ENCODE results near the gene COX5A.

Gene COX5A

GRCh38 chr15:74873756-74874424 is 64.0 kb downstream of the COX5A start:
- in situ Hi-C loops (cut with HindIII; ENCODE audit: low sequenced_read_pairs), result no loop called here
- H3K4me3 ChIP-seq (ENCODE audit: low read depth, low read length), result peak overlapping the region; percentile 85
- no peak for DNase-seq (ENCODE audit: low read depth, low spot score)
- TF ChIP-seq, protein P1, sequence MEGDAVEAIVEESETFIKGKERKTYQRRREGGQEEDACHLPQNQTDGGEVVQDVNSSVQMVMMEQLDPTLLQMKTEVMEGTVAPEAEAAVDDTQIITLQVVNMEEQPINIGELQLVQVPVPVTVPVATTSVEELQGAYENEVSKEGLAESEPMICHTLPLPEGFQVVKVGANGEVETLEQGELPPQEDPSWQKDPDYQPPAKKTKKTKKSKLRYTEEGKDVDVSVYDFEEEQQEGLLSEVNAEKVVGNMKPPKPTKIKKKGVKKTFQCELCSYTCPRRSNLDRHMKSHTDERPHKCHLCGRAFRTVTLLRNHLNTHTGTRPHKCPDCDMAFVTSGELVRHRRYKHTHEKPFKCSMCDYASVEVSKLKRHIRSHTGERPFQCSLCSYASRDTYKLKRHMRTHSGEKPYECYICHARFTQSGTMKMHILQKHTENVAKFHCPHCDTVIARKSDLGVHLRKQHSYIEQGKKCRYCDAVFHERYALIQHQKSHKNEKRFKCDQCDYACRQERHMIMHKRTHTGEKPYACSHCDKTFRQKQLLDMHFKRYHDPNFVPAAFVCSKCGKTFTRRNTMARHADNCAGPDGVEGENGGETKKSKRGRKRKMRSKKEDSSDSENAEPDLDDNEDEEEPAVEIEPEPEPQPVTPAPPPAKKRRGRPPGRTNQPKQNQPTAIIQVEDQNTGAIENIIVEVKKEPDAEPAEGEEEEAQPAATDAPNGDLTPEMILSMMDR (IDR thresholded peaks at IDR 0.05; ENCODE audit: low read depth, low read length), result no peak

DNA sequence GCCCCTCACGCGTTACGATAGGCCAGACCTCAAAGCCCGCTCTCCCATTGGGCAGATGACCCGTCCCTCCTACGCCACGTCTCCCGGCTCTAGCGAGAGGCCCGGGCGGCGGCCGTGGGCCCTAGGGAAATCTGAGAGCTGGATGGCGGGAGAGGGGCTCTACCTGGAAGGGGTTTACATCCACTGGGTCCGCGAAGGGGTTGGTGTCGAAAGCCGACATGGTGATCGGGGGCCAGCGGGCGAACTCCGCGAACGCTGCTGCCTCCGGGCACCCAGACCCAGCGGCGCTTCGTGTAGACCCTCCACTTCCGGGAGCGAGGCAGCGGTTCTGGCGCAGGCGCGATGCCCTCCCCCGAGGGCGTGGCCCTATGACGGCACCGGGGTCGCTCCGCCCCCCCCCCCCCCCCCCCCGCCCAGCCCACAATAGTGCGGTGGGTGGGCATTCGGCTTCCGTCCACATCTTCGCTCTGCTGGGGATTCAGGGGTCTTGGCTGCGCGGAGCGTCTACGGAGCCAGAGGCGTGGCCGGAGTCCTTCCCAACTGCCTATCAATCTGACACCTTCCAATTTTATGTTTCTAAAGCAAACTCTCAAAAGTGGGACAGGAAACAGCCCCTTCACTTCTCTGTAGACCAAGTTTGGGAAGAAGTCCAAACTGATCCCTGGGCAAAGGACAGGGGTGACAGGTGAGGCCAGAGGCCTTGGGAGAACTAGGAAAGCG is 64.7 kb downstream of the COX5A start, which contains the start of gene SCAMP2:
TSS of gene SCAMP2 (minus strand) at position 330 of the 720 bp plus-strand sequence. CDS start at position 220, 110 bp downstream.
- DNase-seq (ENCODE audit: low read depth, low spot score), result peak; percentile 96
- in situ Hi-C loops (cut with HindIII; ENCODE audit: low sequenced_read_pairs), result no loop called here
- TF ChIP-seq, protein P1 (IDR thresholded peaks at IDR 0.05; ENCODE audit: low read depth, low read length), result no peak
- H3K4me3 ChIP-seq (ENCODE audit: low read depth, low read length), result peak within 1 kb of the TSS; percentile 85

- peak overlapping the region; percentile 85 for H3K4me3 ChIP-seq (ENCODE audit: low read depth, low read length)
- no peak for DNase-seq (ENCODE audit: low read depth, low spot score)
- in situ Hi-C loops (cut with HindIII; ENCODE audit: low sequenced_read_pairs), result no loop called here
- TF ChIP-seq, protein P1 (IDR thresholded peaks at IDR 0.05; ENCODE audit: low read depth, low read length), result no peak
These were observed 65.2 kb downstream of the COX5A start for GRCh38 chr15:74872702-74873035.

DNA sequence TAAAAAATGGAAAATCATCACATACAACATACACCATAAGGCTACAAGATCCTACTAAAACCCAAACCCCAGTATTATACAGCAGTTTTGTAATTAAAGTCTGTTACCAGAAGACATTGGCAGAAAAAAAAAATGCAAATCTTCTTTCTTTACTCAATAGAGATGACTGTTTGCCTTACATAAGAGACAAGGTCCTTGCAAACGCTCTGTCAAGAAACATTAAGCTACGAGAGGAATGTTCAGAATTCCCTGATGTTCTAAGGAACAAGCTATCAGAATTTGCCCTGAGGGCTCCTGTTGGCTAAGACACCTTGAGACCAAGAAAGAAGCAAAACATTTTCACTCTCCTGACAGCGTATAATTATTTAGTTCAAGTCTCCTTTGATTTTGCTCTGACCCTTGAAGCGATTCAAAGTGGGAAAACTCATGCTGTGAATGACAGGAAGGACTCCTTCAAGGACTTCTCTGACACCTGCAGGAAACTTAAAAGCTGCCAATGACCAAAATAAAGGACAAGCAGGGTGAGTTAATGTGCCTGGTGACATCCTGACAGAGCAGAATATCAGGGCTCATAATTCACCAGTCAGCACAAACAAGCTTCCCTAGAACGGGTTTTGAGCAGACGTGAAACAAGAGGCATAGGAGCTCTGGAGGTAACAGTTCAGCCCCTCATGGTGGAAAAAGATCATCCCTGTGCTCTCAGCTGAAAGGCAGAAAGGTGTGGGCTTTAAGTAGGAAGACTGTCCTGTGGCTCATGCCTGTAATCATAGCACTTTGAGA is 67.2 kb downstream of the COX5A start:
- no peak for DNase-seq (ENCODE audit: low read depth, low spot score)
- TF ChIP-seq, protein P1 (IDR thresholded peaks at IDR 0.05; ENCODE audit: low read depth, low read length), result no peak
- H3K4me3 ChIP-seq (ENCODE audit: low read depth, low read length), result no peak overlapping the region
- in situ Hi-C loops (cut with HindIII; ENCODE audit: low sequenced_read_pairs), result no loop called here

Measured in astrocyte of the spinal cord (primary cell).